Glutamatergic neuron (in vitro differentiated cells): ENCODE results near the gene GALNT2. TPM values are rescaled to one million over a fixed set of nuclear protein-coding genes. Genes with fewer than 3 reads are reported as not detected.

ENCODE experiments used
- DNase-seq: peaks from one replicate; pipeline ENCODE4 v3.0.0; 2022
- H3K27ac Mint-ChIP-seq: one replicate; pipeline ENCODE4 v1.8.0; 2020; ENCODE audit warnings: mild to moderate bottlenecking, mixed read lengths, inconsistent platforms; ENCODE audit not compliant: unreplicated experiment
- H3K27me3 Mint-ChIP-seq: one replicate; pipeline ENCODE4 v1.8.0; 2020; ENCODE audit warnings: mild to moderate bottlenecking, moderate library complexity, mixed read lengths, inconsistent platforms; ENCODE audit not compliant: unreplicated experiment
- H3K36me3 Mint-ChIP-seq: one replicate; pipeline ENCODE4 v1.8.0; 2020; ENCODE audit warnings: mild to moderate bottlenecking, mixed read lengths, inconsistent platforms; ENCODE audit not compliant: unreplicated experiment
- H3K4me1 Mint-ChIP-seq: one replicate; pipeline ENCODE4 v1.8.0; 2020; ENCODE audit warnings: mild to moderate bottlenecking, low read depth, mixed read lengths, inconsistent platforms; ENCODE audit not compliant: unreplicated experiment
- H3K4me3 Mint-ChIP-seq: one replicate; pipeline ENCODE4 v1.8.0; 2020; ENCODE audit warnings: mild to moderate bottlenecking, mixed read lengths, inconsistent platforms; ENCODE audit not compliant: unreplicated experiment
- H3K9me3 Mint-ChIP-seq: one replicate; pipeline ENCODE4 v1.8.0; 2020; ENCODE audit warnings: mild to moderate bottlenecking, moderate library complexity, mixed read lengths, inconsistent platforms; ENCODE audit not compliant: unreplicated experiment
- total RNA-seq: library from RNA; stranded (reverse); fragmentation: NEBNext Ultra II Directional; extraction: Animal tissue kit (Norgen Biotek cat#: 25700); gene quantifications from one replicate; pipeline ENCODE4 v1.2.1, GENCODE V29; 2021; ENCODE audit not compliant: unreplicated experiment
- TF ChIP-seq, protein P1 (sequence below): fragments of 200-600 bp; sonication (generic); IDR thresholded peaks from one replicate; pipeline ENCODE4 v1.5.0; 2021; ENCODE audit not compliant: partially characterized antibody, unreplicated experiment

GALNT2 gene
- total RNA-seq, 1 donor from 2014 or later: 35.2 TPM

GRCh38 chr1:230303069-230303468 lies 236.0 kb downstream of the GALNT2 start:
- no peak for DNase-seq
- peaks cover 1% of the 10 kb centered on the region for H3K4me1 Mint-ChIP-seq
- no peaks in the 10 kb centered on the region for H3K27me3 Mint-ChIP-seq
- TF ChIP-seq, protein P1, sequence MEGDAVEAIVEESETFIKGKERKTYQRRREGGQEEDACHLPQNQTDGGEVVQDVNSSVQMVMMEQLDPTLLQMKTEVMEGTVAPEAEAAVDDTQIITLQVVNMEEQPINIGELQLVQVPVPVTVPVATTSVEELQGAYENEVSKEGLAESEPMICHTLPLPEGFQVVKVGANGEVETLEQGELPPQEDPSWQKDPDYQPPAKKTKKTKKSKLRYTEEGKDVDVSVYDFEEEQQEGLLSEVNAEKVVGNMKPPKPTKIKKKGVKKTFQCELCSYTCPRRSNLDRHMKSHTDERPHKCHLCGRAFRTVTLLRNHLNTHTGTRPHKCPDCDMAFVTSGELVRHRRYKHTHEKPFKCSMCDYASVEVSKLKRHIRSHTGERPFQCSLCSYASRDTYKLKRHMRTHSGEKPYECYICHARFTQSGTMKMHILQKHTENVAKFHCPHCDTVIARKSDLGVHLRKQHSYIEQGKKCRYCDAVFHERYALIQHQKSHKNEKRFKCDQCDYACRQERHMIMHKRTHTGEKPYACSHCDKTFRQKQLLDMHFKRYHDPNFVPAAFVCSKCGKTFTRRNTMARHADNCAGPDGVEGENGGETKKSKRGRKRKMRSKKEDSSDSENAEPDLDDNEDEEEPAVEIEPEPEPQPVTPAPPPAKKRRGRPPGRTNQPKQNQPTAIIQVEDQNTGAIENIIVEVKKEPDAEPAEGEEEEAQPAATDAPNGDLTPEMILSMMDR: no peak
- no peaks in the 10 kb centered on the region for H3K9me3 Mint-ChIP-seq
- H3K36me3 Mint-ChIP-seq: no peaks in the 10 kb centered on the region
- H3K4me3 Mint-ChIP-seq: no peak overlapping the region
- H3K27ac Mint-ChIP-seq: no peak overlapping the region

DNA sequence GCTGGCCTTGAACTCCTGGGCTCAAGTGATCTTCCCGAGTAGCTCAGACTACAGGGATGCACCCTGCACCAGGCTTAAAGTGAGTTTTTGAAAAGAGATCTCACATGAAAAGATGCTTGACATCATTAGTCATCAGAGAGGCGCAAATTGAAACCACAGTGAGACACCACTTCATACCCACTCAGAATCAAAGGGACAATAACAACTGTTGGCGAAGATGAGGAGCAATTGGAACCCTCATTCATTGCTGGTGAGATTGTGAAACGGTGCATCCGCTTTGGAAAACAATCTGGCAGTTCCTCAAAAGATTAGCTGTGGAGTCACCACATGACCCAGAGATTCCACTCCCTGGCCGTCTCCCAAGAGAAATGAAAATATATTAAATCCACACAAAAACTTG lies 236.8 kb downstream of the GALNT2 start:
- Mint-ChIP-seq H3K4me3 (no peak overlapping the region), H3K36me3 (no peaks in the 10 kb centered on the region), H3K27ac (no peak overlapping the region), H3K9me3 (no peaks in the 10 kb centered on the region), H3K4me1 (peaks cover 1% of the 10 kb centered on the region), H3K27me3 (no peaks in the 10 kb centered on the region)
- TF ChIP-seq, protein P1: no peak
- DNase-seq: no peak

GRCh38 chr1:230306169-230306568 lies 239.1 kb downstream of the GALNT2 start:
- TF ChIP-seq, protein P1: no peak
- Mint-ChIP-seq H3K27me3 (no peaks in the 10 kb centered on the region), H3K4me1 (no peaks in the 10 kb centered on the region), H3K4me3 (no peak overlapping the region), H3K36me3 (no peaks in the 10 kb centered on the region), H3K9me3 (no peaks in the 10 kb centered on the region), H3K27ac (no peak overlapping the region)
- DNase-seq: no peak

- no peak overlapping the region for H3K27ac Mint-ChIP-seq
- TF ChIP-seq, protein P1: no peak
- H3K27me3 Mint-ChIP-seq: no peaks in the 10 kb centered on the region
- no peak overlapping the region for H3K4me3 Mint-ChIP-seq
- no peak for DNase-seq
- H3K4me1 Mint-ChIP-seq: no peaks in the 10 kb centered on the region
- no peaks in the 10 kb centered on the region for H3K9me3 Mint-ChIP-seq
- H3K36me3 Mint-ChIP-seq: no peaks in the 10 kb centered on the region
Measured at GRCh38 chr1:230307213-230307612, 240.2 kb downstream of the GALNT2 start.

DNA sequence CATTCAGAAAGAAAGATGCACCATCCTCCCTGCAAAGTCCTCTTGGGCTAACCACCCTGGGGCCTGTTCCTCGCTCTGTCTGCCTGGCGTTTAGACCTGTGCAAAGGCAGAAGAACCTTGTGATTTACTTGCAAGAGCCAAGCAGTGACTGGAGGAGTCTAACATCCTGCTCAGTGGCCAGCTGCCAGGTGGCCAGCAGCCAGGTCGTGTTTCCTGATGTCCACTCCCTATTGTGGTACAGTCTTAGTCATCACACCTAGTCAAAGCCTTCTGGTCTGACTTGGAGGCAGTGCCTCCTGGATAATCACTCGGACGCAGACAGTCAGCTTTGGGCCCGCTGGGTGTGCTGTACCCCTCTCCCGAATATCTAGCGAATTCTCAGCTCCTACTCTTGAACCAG lies 241.0 kb downstream of the GALNT2 start:
- no peaks in the 10 kb centered on the region for H3K27me3 Mint-ChIP-seq
- H3K27ac Mint-ChIP-seq: no peak overlapping the region
- no peaks in the 10 kb centered on the region for H3K36me3 Mint-ChIP-seq
- TF ChIP-seq, protein P1: no peak
- no peaks in the 10 kb centered on the region for H3K4me1 Mint-ChIP-seq
- no peak overlapping the region for H3K4me3 Mint-ChIP-seq
- no peak for DNase-seq
- no peaks in the 10 kb centered on the region for H3K9me3 Mint-ChIP-seq
